PFSK-1 (cell line): ENCODE data around the gene MARCKSL1.

Experiments
- POLR2AphosphoS5 ChIP-seq: IDR thresholded peaks from 2 replicates; pipeline ENCODE4 v1.6.1; 2012; ENCODE audit warnings: low read depth, mild to moderate bottlenecking, control low read depth, low read length, moderate library complexity
- REST ChIP-seq, 2 experiments: IDR thresholded peaks; 2 replicates each; pipeline versions ENCODE4 v1.6.1 to v1.8.0; 2011 to 2012; ENCODE audit warnings: low read depth in 2 of 2, low read length in 2 of 2, control low read depth in 1 of 2, inconsistent platforms in 1 of 2, mild to moderate bottlenecking in 1 of 2, moderate library complexity in 1 of 2; ENCODE audit not compliant: insufficient read depth in 1 of 2
- SIN3A ChIP-seq: IDR thresholded peaks from 2 replicates; pipeline ENCODE4 v1.6.1; 2012; ENCODE audit warnings: mild to moderate bottlenecking, low read length, moderate library complexity, borderline replicate concordance; ENCODE audit not compliant: insufficient read depth

- TF ChIP-seq POLR2AphosphoS5 (no peak), SIN3A (no peak), REST (IDR thresholded peaks at IDR 0.05; ENCODE audit: insufficient read depth in 1 of 2, low read depth in 2 of 2, low read length in 2 of 2) (no peak)
These were observed 5.9 kb upstream of the MARCKSL1 start for GRCh38 chr1:32341971-32342370.
